Left renal pelvis (tissue), 4 donors: ENCODE data around the gene CACNB2. TPM values are rescaled to one million over a fixed set of nuclear protein-coding genes. Genes with fewer than 3 reads are reported as not detected.

Experiments used
- DNase-seq, 4 donors: peaks; one replicate each; pipeline ENCODE4 v3.0.0-alpha.2; 2013; ENCODE audit warnings: low read depth in 4 of 4, low spot score in 3 of 4
- polyA plus RNA-seq, 4 donors: library from polyadenylated mRNA; unstranded; fragments of 120-200 nt; gene quantifications; one replicate each; pipeline ENCODE4 v1.2.1, GENCODE V29; 2013; ENCODE audit not compliant: insufficient read length in 4 of 4

The CACNB2 gene
- polyA plus RNA-seq, result 1 to 10 TPM; 2.6 to 6.0 (median 3.2) TPM

GRCh38 chr10:18140149-18140956 lies at the start of gene CACNB2:
CACNB2 (plus strand) TSS chr10:18140424.
- DNase-seq, result peak in 1 of 4 donors; percentile 29

DNA sequence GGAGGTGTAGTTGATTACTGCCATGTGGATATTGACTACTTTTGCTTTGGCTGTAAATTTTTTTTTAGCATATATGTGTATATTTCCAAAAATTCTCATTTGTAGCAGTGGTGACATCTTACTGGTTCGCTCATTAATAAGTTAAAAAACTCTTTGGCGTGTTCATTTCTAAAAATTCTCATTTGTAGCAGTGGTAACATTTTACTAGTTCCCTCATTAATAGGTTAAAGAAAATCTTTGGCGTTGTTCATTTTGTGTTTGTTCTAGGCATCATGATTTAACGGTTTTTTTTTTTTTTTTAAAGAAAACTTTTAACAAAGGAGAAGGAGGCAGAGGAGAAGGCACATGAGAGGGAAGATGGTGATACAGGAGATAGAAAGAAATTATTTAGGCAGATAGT lies 45.9 kb upstream of the CACNB2 start:
- no peak for DNase-seq

- DNase-seq, result no peak
Measured at GRCh38 chr10:18094793-18095192, 45.4 kb upstream of the CACNB2 start.

GRCh38 chr10:18097524-18097923 lies 42.7 kb upstream of the CACNB2 start:
- DNase-seq, result no peak

DNA sequence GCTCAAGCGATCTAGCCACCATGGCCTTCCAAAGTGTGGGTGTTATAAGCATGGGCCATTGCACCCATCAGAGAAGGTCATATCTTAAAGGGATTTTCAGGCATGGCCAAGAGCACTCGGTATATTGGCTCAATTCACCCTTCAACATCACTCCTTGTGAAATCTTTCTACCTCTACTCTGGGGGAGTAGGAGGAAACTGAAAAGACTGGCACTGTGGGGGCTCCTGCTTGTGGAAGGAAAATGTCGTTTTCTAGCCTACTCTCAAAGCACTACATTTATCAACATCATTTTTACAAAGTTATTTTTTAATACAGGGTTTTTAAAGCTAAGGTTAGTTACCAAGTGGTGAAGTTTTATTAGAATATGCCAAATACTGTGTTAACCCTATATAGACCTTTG lies 42.0 kb upstream of the CACNB2 start:
- DNase-seq, result no peak

DNA sequence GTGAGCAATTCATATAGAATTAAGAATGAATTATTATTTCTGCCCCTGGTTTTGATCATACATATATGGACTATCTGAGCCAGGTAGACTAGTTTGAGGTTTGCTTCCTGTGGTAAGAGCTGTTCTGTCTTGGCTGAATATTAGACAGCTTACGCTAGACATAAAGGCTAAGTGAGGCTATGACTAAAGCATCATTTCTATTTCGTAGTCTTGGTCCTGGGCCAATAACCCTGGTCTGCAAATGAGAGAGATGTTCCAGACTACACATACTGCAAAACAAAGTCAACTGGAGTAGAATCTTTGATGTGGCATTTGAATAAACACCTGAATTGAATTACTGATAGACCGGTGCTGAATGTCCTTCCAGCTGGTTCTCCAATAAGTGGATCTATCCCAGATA lies 40.8 kb upstream of the CACNB2 start:
- DNase-seq, result no peak

- DNase-seq, result no peak
Measured at GRCh38 chr10:18100669-18101068, 39.6 kb upstream of the CACNB2 start.

GRCh38 chr10:18102404-18102803 lies 37.8 kb upstream of the CACNB2 start:
- no peak for DNase-seq

DNA sequence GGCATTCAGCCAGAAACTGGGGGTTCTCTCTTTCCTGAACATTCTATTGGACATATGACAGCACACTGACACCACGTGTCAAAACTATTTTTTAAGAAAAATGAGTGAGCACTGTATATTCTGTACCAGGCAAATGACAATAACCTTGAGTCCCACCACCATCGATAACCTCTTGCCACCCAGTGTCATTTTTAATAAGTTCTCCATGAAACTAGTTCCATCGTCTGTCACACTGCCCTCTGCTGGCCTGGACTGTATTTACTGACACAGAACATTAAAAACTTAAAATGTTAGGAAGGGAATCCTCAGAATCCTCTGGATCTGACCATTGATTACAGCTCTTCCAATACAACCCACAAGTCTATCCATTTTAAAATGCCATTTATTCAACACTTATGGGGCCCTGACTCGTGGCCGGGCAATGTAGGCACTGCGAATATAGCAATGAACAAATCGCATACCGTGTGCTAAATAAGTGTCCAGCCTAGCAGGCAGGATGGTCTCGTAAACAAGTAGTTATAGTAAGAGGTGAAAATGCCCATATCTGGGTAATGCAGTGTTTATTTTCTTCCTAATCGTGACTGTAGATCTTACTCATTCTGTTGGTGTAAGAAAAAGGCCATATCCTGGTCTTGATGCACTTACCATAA lies 35.9 kb upstream of the CACNB2 start:
- DNase-seq, result peak in 1 of 4 donors; percentile 6

DNA sequence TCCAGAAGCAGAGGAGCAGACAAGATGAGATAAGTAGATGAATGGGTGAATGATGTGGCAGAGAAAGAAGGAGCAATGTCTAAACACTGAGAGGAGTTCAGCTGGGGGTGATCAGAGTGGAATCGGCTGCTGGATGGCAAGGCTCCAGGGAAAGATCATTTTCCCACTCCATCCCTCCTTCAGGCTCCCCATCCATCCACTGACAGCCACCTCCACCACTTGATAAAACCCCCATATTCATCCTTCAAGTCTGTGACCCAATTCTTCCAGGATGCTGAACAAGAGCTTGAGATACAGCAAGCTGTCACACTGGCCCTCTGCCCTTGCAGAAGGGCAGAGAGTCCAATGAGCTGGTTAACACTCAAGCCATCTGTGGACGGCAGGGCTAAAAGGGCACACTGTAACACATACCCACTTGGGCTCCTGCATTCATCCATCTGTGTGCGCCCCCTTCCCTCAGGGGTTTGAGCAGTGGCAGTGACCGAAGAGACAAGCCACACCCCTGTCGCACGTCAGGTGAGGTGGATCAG lies 30.8 kb upstream of the CACNB2 start:
- DNase-seq, result no peak

DNA sequence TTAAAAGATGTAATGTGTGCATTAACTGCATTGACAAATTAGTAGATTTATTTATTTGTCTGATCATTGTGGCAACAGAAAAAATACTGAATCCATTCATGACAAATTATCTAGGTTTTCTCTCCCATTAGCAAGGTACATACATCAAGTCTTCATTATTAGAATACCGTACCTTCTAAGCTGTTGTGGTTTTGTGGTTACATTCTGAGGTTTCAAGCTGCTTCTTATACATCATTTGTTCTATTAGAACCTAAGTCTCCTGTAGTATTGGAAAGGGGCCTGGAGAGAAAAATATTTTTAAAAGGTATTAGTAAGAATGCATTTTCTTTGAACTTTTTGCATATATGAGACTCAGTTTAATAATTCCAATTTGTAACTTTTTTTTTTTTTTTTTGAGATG lies 26.3 kb upstream of the CACNB2 start:
- DNase-seq, result no peak

DNA sequence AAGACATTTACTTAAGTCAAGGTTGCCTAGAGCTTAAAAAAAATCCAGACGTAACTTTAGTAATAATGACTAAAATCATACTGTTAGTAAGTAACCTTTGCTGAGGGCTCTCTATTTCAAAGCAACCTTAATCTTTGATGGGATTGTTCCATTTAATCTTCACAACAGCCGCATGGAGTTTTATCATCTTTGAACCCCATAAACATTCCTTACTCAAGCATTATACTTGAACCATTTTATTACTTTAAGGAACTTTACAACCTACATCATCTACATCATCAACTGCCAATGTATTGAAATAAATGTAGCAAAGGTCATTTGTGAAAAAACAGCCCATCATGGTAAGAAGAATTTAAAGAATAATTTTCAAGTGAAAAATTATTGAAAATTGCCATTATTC lies 22.9 kb upstream of the CACNB2 start:
- no peak for DNase-seq

GRCh38 chr10:18122753-18123152 lies 17.5 kb upstream of the CACNB2 start:
- DNase-seq, result no peak

DNA sequence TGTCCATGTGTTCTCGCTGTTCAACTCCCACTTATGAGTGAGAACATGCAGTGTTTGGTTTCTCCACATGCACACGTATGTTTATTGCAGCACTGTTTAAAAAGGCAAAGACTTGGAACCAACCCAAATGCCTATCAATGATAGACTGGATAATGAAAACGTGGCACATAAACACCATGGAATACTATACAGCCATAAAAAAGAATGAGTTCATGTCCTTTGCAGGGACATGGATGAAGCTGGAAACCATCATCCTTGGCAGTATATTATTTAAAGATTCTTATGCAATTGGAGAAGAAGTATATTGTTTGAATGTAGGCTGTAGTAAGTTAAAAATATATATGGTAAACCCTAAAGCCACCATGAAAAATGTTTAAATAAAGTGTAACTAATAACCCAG lies 7.2 kb upstream of the CACNB2 start:
- no peak for DNase-seq

DNA sequence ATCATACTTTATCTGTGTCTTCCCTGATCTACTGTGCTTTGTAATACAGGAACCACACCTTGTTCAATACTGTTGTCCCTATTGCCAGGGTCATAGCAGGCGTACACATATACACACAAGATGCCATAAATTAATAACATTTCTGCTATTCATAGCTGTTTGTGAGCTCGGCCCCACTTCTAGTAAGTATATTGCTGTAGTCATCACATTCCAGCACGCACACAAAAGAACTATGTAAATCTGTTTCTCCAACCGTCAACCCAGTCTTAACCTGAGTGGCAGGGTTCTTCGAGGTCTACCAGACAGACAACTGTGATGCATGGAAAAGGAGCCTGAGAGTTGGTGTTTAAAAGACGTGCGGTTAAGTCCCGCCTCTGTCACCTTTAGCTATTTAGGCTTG lies 5.7 kb upstream of the CACNB2 start:
- DNase-seq, result no peak

- no peak for DNase-seq
Measured at GRCh38 chr10:18134921-18135320, 5.3 kb upstream of the CACNB2 start.

DNA sequence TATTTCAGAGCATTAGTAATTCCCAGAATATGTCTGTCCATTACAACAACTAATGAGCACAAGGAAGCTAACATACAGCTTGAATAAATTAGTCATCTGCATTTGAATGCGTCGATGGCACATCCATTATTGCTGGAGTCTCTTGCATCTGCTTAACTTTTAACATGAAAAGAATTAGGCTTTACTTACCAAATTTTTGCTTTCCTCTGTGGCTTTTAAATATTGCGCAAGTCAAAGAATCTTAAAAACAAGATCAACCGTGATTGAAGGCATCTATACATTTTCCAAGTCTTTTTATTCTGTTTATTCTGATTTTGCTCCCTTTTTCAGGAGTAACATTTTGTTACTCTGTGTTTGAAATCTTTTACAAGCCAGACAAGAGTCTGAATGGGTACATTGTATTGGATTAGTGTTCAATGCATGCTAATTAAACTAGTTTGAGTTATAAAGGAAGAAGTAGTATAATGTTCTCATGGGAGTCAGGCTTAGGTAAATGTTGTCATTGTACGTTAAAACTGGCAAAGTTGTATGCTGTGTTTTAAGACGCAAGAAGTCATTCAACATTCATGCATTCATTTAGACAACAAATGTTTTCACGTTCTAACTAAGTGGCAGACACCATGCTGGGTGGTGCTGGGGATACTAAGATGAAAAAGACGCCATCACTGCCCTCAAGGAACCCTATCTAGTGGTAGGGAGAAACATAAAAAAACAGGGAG lies 4.0 kb upstream of the CACNB2 start:
- DNase-seq, result no peak

DNA sequence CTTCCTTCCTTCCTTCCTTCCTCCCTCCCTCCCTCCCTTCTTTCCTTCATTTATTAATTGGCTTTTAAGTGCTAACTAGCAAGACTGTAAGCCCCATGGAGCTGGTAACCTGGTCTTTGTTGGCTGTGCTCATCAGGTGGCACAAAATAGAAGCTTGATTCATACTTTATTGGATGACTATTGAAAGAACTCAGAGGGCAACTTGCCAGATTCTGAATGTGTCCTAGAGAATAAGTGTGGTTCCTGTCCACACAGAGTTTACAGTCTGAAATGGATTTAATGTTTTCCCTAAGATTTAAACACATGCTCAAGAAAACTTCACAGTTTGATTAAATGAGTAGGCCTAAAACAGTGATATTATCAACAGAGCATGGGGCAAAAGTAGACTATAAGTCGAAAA lies 3.1 kb upstream of the CACNB2 start:
- DNase-seq, result no peak

GRCh38 chr10:18140957-18141845 lies 977 bp downstream of the CACNB2 start:
- no peak for DNase-seq

DNA sequence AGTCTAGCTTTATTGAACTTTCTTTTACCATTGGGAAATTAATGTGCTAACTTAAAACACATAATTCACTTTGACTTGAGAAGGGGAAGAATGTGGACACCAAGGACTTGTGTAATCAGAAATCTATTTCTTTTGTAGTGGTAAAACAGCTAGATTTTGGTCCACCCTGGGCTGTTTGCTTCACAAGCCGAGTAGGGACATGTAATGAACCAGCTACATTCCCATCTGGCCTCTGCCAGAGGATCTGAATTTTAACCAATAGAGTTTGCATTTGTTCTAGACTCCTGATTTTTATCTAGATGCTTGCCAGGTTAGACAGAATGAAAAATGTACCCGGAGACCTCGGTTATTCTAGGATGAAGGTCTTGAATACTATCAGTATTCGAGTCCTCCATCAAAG lies 1.9 kb downstream of the CACNB2 start:
- DNase-seq, result no peak
